ENCODE measurements around the gene WDFY2. TPM values are rescaled to one million over a fixed set of nuclear protein-coding genes. Genes with fewer than 3 reads are reported as not detected.
A peak's percentile ranks its signal among the peaks of the same experiment; 100 is the strongest.

Gene WDFY2
- total and polyA plus RNA-seq, 7 donors = 0.66 to 5.3 (median 1.7) TPM

DNA sequence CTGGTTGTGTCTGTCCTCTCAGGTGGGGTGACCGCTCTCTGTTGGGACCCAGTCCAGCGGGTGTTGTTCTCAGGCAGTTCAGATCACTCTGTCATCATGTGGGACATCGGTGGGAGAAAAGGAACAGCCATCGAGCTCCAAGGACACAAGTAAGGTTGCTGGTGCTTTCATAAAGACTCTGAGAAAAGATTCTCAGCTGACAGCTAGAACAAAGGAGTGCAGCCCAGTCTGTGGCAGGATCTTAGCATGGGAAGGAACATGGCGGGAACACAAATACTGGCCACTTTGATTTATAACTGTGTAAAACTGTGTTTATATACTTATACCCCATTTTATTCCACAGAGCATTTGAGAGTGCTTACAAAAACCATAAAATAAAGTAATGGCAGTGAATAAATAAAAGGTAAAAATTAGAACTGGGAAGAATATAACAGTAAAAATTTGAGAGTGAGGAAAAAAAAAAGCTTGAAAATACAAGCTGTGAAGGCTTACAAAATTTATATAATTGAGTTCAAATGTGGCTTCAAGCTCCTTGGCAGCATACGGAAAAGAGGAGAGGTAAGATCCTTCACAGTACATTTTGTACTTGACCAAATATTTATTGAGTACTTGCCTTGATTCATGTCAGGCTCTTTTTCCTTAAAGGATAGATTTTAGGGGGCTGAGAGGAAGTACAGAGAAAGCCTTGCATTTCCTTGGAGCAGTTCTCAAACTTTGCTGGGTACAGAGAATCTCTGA lies 154.9 kb downstream of the WDFY2 start:
- Histone ChIP-seq H3K27me3 (ENCODE audit: insufficient read depth in 3 of 3, low read length in 2 of 3) (no peaks in the 10 kb centered on the region), H3K4me3 (no peak overlapping the region), H3K9me3 (no peaks in the 10 kb centered on the region), H3K36me3 (ENCODE audit: insufficient read depth in 1 of 2, low read depth in 1 of 2) (peaks cover 0 to 5% of the 10 kb centered on the region in 2 donors), H3K4me1 (no peaks in the 10 kb centered on the region), H3K27ac (peak overlapping the region; percentile 10)
- DNase-seq = no peak
- no peak for ATAC-seq
- TF ChIP-seq, protein P1, sequence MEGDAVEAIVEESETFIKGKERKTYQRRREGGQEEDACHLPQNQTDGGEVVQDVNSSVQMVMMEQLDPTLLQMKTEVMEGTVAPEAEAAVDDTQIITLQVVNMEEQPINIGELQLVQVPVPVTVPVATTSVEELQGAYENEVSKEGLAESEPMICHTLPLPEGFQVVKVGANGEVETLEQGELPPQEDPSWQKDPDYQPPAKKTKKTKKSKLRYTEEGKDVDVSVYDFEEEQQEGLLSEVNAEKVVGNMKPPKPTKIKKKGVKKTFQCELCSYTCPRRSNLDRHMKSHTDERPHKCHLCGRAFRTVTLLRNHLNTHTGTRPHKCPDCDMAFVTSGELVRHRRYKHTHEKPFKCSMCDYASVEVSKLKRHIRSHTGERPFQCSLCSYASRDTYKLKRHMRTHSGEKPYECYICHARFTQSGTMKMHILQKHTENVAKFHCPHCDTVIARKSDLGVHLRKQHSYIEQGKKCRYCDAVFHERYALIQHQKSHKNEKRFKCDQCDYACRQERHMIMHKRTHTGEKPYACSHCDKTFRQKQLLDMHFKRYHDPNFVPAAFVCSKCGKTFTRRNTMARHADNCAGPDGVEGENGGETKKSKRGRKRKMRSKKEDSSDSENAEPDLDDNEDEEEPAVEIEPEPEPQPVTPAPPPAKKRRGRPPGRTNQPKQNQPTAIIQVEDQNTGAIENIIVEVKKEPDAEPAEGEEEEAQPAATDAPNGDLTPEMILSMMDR (IDR thresholded peaks at IDR 0.05) = no peak
- intact Hi-C loops (cut with DNase I) = no loop called here
- 71 to 83% (median 80%) methylated on average over 6 of the region's 6 CpGs for WGBS, 3 donors

DNA sequence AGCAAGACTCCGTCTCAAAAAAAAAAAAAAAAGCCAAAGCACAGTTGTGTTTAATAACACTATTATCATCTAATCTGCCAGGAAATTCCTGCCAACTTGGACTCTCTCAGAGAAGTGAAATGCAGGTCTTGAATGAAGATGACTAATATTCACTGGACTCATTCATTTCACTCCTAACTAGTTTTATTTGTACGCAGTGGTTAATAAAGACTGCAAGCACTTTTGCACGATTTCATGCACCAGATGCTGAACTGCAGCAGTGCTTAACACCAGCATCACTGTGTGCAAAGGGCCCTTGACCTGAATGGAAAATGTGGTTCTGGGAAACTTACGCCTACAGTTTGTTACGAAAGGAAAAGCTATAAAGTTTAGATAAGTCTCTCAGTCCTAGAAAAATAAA lies 156.4 kb downstream of the WDFY2 start:
- H3K36me3 ChIP-seq (ENCODE audit: insufficient read depth in 1 of 2, low read depth in 1 of 2) = peaks cover 0 to 5% of the 10 kb centered on the region in 2 donors
- ATAC-seq = no peak
- no peaks in the 10 kb centered on the region for H3K9me3 ChIP-seq
- TF ChIP-seq, protein P1 (IDR thresholded peaks at IDR 0.05) = no peak
- H3K27me3 ChIP-seq (ENCODE audit: insufficient read depth in 3 of 3, low read length in 2 of 3) = no peaks in the 10 kb centered on the region
- no peak for DNase-seq
- H3K4me3 ChIP-seq = no peak overlapping the region
- 55 to 75% (median 58%) methylated on average over 5 of the region's 5 CpGs for WGBS, 3 donors
- no peak overlapping the region for H3K27ac ChIP-seq
- no peaks in the 10 kb centered on the region for H3K4me1 ChIP-seq
- intact Hi-C loops (cut with DNase I) = no loop called here

- H3K9me3 ChIP-seq = no peaks in the 10 kb centered on the region
- DNase-seq = no peak
- no peaks in the 10 kb centered on the region for H3K4me1 ChIP-seq
- no peak for ATAC-seq
- TF ChIP-seq, protein P1 (IDR thresholded peaks at IDR 0.05) = no peak
- H3K27ac ChIP-seq = no peak overlapping the region
- peaks cover 0 to 5% of the 10 kb centered on the region in 2 donors for H3K36me3 ChIP-seq (ENCODE audit: insufficient read depth in 1 of 2, low read depth in 1 of 2)
- intact Hi-C loops (cut with DNase I) = no loop called here
- no peaks in the 10 kb centered on the region for H3K27me3 ChIP-seq (ENCODE audit: insufficient read depth in 3 of 3, low read length in 2 of 3)
- no peak overlapping the region for H3K4me3 ChIP-seq
- WGBS, 3 donors = 64 to 82% (median 71%) methylated on average over 2 of the region's 2 CpGs
Measured at GRCh38 chr13:51742031-51742430, 157.8 kb downstream of the WDFY2 start.

DNA sequence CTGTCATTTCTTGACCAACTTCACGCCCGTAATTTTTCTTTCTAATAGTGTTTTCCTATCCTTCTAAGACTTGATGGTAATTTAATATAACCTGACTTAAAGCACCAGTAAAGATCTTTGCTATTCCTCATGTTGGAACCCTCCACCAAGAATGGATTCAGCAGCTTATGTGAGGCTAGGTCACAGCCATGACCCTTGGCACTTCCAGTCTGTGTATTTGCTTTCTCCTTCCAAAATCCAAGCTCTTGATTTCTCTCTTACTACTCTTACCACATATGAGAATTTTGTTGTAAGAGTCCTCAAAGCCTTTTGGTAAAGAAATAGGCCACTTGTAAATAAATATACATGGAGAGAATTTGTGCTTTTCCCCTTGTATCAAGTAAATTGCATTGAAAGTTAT lies 158.3 kb downstream of the WDFY2 start:
- H3K4me3 ChIP-seq = no peak overlapping the region

More for the DNA sequence above, 158.3 kb downstream of the WDFY2 start:
- no peaks in the 10 kb centered on the region for H3K9me3 ChIP-seq
- peaks cover 0 to 5% of the 10 kb centered on the region in 2 donors for H3K36me3 ChIP-seq (ENCODE audit: insufficient read depth in 1 of 2, low read depth in 1 of 2)
- no peaks in the 10 kb centered on the region for H3K4me1 ChIP-seq
- DNase-seq (no peak), ATAC-seq (no peak)
- WGBS, 3 donors = 90 to 96% (median 96%) methylated on average over 2 of the region's 2 CpGs
- H3K27me3 ChIP-seq (ENCODE audit: insufficient read depth in 3 of 3, low read length in 2 of 3) = no peaks in the 10 kb centered on the region
- TF ChIP-seq, protein P1 (IDR thresholded peaks at IDR 0.05) = no peak
- no peak overlapping the region for H3K27ac ChIP-seq
- intact Hi-C loops (cut with DNase I) = no loop called here

Data from psoas muscle (tissue), 8 donors.